ENCODE data around the gene LSAMP. TPM values are rescaled to one million over a fixed set of nuclear protein-coding genes. Genes with fewer than 3 reads are reported as not detected.

LSAMP gene
- total and polyA plus RNA-seq, 2 of the 8 experiments (the other 6 are each of a cell fraction or from before 2014, with no cell fraction given): 1.8 to 5.7 TPM

DNA sequence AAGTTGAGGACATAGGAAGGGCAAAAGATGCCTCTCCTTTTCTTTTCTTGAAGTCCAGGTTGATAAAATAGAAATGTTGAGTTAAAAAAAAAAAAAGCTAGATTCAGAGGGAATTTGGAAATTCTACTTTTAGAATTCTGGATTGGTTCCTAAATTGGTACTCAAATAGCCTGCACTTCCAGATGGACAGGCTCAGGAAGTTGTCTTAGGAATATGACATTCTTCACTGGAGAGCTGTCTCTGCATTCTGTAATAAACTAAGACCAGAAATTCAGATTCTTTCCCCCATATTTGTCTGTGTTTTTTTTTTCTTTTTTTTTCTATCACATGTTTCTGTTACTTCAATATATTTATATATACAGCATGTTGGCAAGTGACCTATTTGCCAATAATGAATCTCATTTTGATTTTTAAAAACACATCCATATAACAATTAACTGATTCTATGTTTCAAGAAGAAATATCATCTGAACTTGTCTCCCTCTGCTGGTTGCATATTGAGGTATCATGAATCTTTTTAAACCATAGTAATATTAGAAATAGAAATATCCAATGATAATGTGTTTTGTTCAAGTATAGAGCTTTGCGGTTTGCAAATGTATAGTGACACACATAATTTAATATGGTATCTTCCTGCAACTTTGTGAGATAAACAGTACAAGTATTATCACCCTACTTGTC, 8.5 kb upstream of the LSAMP start:
- DNase-seq (ENCODE audit: low read depth in 1 of 2, low spot score in 2 of 2): no peak
- no peaks in the 10 kb centered on the region for H3K9me3 ChIP-seq (ENCODE audit: insufficient read depth in 2 of 2, low read depth in 1 of 2, low read length in 1 of 2)
- no peaks in the 10 kb centered on the region for H3K27me3 ChIP-seq (replicated peaks in 1 of 4; ENCODE audit: control insufficient read depth in 3 of 4, extremely low read depth in 1 of 4, insufficient read depth in 3 of 4, low read length in 3 of 4)
- no peak overlapping the region for H3K18ac ChIP-seq (ENCODE audit: extremely low read depth, low read length)
- H3K23ac ChIP-seq (ENCODE audit: insufficient read length): no peak overlapping the region
- no peak overlapping the region for H3K27ac ChIP-seq (ENCODE audit: low read depth, low read length)
- no peak overlapping the region for H2BK120ac ChIP-seq (replicated peaks; ENCODE audit: low read depth, low read length)
- no peak overlapping the region for H2BK12ac ChIP-seq (ENCODE audit: low read depth, low read length)
- H3K9ac ChIP-seq (replicated peaks in 1 of 4; ENCODE audit: extremely low read depth in 1 of 4, low read depth in 3 of 4, low read length in 3 of 4): no peak overlapping the region
- H2BK5ac ChIP-seq (ENCODE audit: low read depth, low read length): no peak overlapping the region
- POLR2A ChIA-PET (ENCODE audit: partially characterized antibody): no interaction called here
- H2AFZ ChIP-seq (ENCODE audit: low read length): no peak overlapping the region
- no peaks in the 10 kb centered on the region for H3K23me2 ChIP-seq (ENCODE audit: low read depth, low read length)
- H4K8ac ChIP-seq (ENCODE audit: extremely low read depth, insufficient read depth, low read length): no peak overlapping the region
- no peaks in the 10 kb centered on the region for H3K36me3 ChIP-seq (ENCODE audit: control insufficient read depth in 2 of 4, insufficient read depth in 4 of 4, low read length in 3 of 4)
- TF ChIP-seq POLR2AphosphoS5 (IDR thresholded peaks at IDR 0.05; ENCODE audit: low read depth, low read length): no peak
- TF ChIP-seq KDM1A (IDR thresholded peaks at IDR 0.05; ENCODE audit: borderline replicate concordance, low read length): no peak
- no peak for TF ChIP-seq CTBP2 (IDR thresholded peaks at IDR 0.05; ENCODE audit: borderline replicate concordance, insufficient read depth, insufficient read length, low read length)
- TF ChIP-seq BRCA1 (IDR thresholded peaks at IDR 0.05; ENCODE audit: low read depth, low read length): no peak
- no peak for TF ChIP-seq SIRT6 (IDR thresholded peaks at IDR 0.05; ENCODE audit: low read length)
- TF ChIP-seq GTF2F1 (IDR thresholded peaks at IDR 0.05; ENCODE audit: borderline replicate concordance, low read depth, low read length): no peak
- TF ChIP-seq ZNF274 (IDR thresholded peaks at IDR 0.05; ENCODE audit: borderline replicate concordance, extremely low read depth, low read length): no peak
- no peak for TF ChIP-seq SP4 (IDR thresholded peaks at IDR 0.05; ENCODE audit: low read length)
- no peak for TF ChIP-seq RFX5 (IDR thresholded peaks at IDR 0.05; ENCODE audit: borderline replicate concordance, low read depth, low read length)
- no peak for TF ChIP-seq CHD1 (IDR thresholded peaks at IDR 0.05; ENCODE audit: low read depth, low read length)
- no peak for TF ChIP-seq CHD2 (IDR thresholded peaks at IDR 0.05; ENCODE audit: low read length)
- no peak for TF ChIP-seq KDM4A (IDR thresholded peaks at IDR 0.05; ENCODE audit: low read depth, low read length, severe bottlenecking)
- no peak for TF ChIP-seq FOSL1 (IDR thresholded peaks at IDR 0.05; ENCODE audit: insufficient read depth, low read depth, low read length)
- no peak for TF ChIP-seq PHF8 (conservative IDR thresholded peaks at IDR 0.05; ENCODE audit: low read depth, low read length)
- 0 out of 7 replicates have a peak, but pooled peaks cover 0 to 2% (median 0%) of the 10 kb centered on the region in 4 experiments for H3K4me1 ChIP-seq (replicated peaks in 1 of 4; ENCODE audit: control insufficient read depth in 3 of 4, insufficient read depth in 4 of 4, low read length in 3 of 4)
- no peaks in the 10 kb centered on the region for H3K79me1 ChIP-seq (ENCODE audit: low read depth, low read length)
- no peak overlapping the region for H3K4me3 ChIP-seq (ENCODE audit: extremely low read depth in 1 of 4, insufficient read depth in 2 of 4, low read depth in 3 of 4, low read length in 4 of 4)
- H4K20me1 ChIP-seq (replicated peaks in 1 of 2; ENCODE audit: control insufficient read depth in 1 of 2, insufficient read depth in 2 of 2, low read length in 2 of 2): no peaks in the 10 kb centered on the region
- WGBS, 2 experiments (ENCODE audit: extremely low coverage in 1 of 2, insufficient coverage in 1 of 2, insufficient read length in 1 of 2, insufficient replicate concordance in 2 of 2, low coverage in 1 of 2, low lambda C conversion rate in 2 of 2, missing lambda C conversion rate in 1 of 2): 94% methylated on average over 1 of the region's 1 CpG; no CpG with 5 or more reads in 1 of the 2 experiments
- no peak overlapping the region for H4K91ac ChIP-seq (replicated peaks; ENCODE audit: insufficient read length, low read length)
- no peak overlapping the region for H3K14ac ChIP-seq (ENCODE audit: insufficient read length)
- H3K56ac ChIP-seq (replicated peaks; ENCODE audit: insufficient read length, low read depth, low read length): no peak overlapping the region
- H2BK15ac ChIP-seq (ENCODE audit: low read length): no peak overlapping the region
- H3K4me2 ChIP-seq (ENCODE audit: insufficient read depth in 1 of 2, low read depth in 2 of 2, low read length in 2 of 2): no peak overlapping the region
- CTCF ChIA-PET (ENCODE audit: partially characterized antibody): interaction anchor here (0.5 to 1.6 kb wide), 7 partner anchors 9 to 265 kb away, joined by 3 to 7 read pairs (median 4); partner anchors contain the start of gene LSAMP
- no peak overlapping the region for H3K4ac ChIP-seq (replicated peaks; ENCODE audit: insufficient read length, low read depth, low read length)
- no peaks in the 10 kb centered on the region for H3K79me2 ChIP-seq (ENCODE audit: control insufficient read depth in 1 of 2, insufficient read depth in 2 of 2, low read length in 2 of 2)
- FAIRE-seq: no peak
- H2BK20ac ChIP-seq (ENCODE audit: low read length): no peak overlapping the region
- H2AK5ac ChIP-seq (ENCODE audit: low read depth, low read length): no peak overlapping the region
- H4K5ac ChIP-seq (ENCODE audit: insufficient read length, low read depth, low read length): no peak overlapping the region

Data from H1 (cell line).